ENCODE data around the gene ADGRF1. TPM values are rescaled to one million over a fixed set of nuclear protein-coding genes. Genes with fewer than 3 reads are reported as not detected.
"Not testable (repeated sequence)": the region's sequence is repeated elsewhere in the genome, so short reads cannot be mapped to it uniquely, and the experiment has no call there.

The ADGRF1 gene
- polyA plus RNA-seq, 3 donors, result 39.5 to 71.5 (median 50.9) TPM

GRCh38 chr6:47069156-47069555 is 27.0 kb upstream of the ADGRF1 start:
- no peak for DNase-seq

- no peak for DNase-seq
Measured at GRCh38 chr6:47066418-47066817, 24.3 kb upstream of the ADGRF1 start.

- DNase-seq, result no peak
Measured at GRCh38 chr6:47064274-47064673, 22.1 kb upstream of the ADGRF1 start.

- DNase-seq, result no peak
Measured at GRCh38 chr6:47062346-47062745, 20.2 kb upstream of the ADGRF1 start.

GRCh38 chr6:47061309-47062300 is 19.5 kb upstream of the ADGRF1 start:
- no peak for DNase-seq

GRCh38 chr6:47059216-47059885 is 17.2 kb upstream of the ADGRF1 start:
- no peak for DNase-seq

- no peak for DNase-seq
Measured at GRCh38 chr6:47057830-47058540, 15.9 kb upstream of the ADGRF1 start.

GRCh38 chr6:47056832-47057231 is 14.7 kb upstream of the ADGRF1 start:
- no peak for DNase-seq

- not testable (repeated sequence) for DNase-seq
Measured at GRCh38 chr6:47054302-47054701, 12.2 kb upstream of the ADGRF1 start.

- DNase-seq, result no peak
Measured at GRCh38 chr6:47048638-47049037, 6.5 kb upstream of the ADGRF1 start.

- peak; percentile 90 for DNase-seq
Measured at GRCh38 chr6:47047479-47048407, 5.6 kb upstream of the ADGRF1 start.

- DNase-seq, result no peak
Measured at GRCh38 chr6:47047097-47047478, 5.0 kb upstream of the ADGRF1 start.

GRCh38 chr6:47044397-47044796 is 2.3 kb upstream of the ADGRF1 start:
- no peak for DNase-seq

- DNase-seq, result no peak
Measured at GRCh38 chr6:47043286-47043685, 1.2 kb upstream of the ADGRF1 start.

GRCh38 chr6:47041741-47042140 is 391 bp downstream of the ADGRF1 start:
- DNase-seq, result no peak

- peak; percentile 94 for DNase-seq
Measured at GRCh38 chr6:47034926-47035325, 7.2 kb downstream of the ADGRF1 start.

GRCh38 chr6:47034421-47034820 is 7.7 kb downstream of the ADGRF1 start:
- no peak for DNase-seq

GRCh38 chr6:47032974-47033765 is 9.0 kb downstream of the ADGRF1 start:
- no peak for DNase-seq

GRCh38 chr6:47031656-47032055 is 10.5 kb downstream of the ADGRF1 start:
- DNase-seq, result no peak

GRCh38 chr6:47029865-47030561 is 12.1 kb downstream of the ADGRF1 start:
- no peak for DNase-seq

Data from renal pelvis (tissue), 4 donors.